Ascending aorta (tissue), 2 donors: ENCODE measurements around the gene KCND3. TPM values are rescaled to one million over a fixed set of nuclear protein-coding genes. Genes with fewer than 3 reads are reported as not detected.

Source experiments
- DNase-seq, 2 donors: peaks; one replicate each; pipeline ENCODE4 v3.0.0-alpha.2; 2019; ENCODE audit warnings: low spot score in 2 of 2
- H3K27ac ChIP-seq, 2 donors: fragments of 200-600 bp; sonication (generic); one replicate each; pipeline ENCODE4 v1.5.1; 2016 to 2017; ENCODE audit warnings: mild to moderate bottlenecking in 1 of 2
- H3K27me3 ChIP-seq: fragments of 200-600 bp; sonication (generic); one replicate; pipeline ENCODE4 v1.5.1; 2017
- H3K36me3 ChIP-seq, 2 donors: fragments of 200-600 bp; sonication (generic); one replicate each; pipeline ENCODE4 v1.5.1; 2016
- H3K4me1 ChIP-seq, 2 donors: fragments of 200-600 bp; sonication (generic); one replicate each; pipeline ENCODE4 v1.5.1; 2016 to 2017; ENCODE audit warnings: mild to moderate bottlenecking in 1 of 2
- H3K4me3 ChIP-seq, 2 donors: fragments of 200-600 bp; sonication (generic); one replicate each; pipeline ENCODE4 v1.5.1; 2016 to 2017; ENCODE audit warnings: mild to moderate bottlenecking in 1 of 2
- H3K9me3 ChIP-seq, 2 donors: fragments of 200-600 bp; sonication (generic); one replicate each; pipeline ENCODE4 v1.5.1; 2016
- intact Hi-C: fragments of 100-400 bp; cut with DNase I; formaldehyde crosslinking; loops from one replicate; pipeline ENCODE4 v1.15.1; 2023
- total RNA-seq: library from RNA; depleted of rRNA; stranded (reverse); fragments of >200 nt; gene quantifications from one replicate; pipeline ENCODE4 v1.1.0, GENCODE V29; 2016
- TF ChIP-seq, protein P1 (sequence below), 3 experiments: fragments of 200-600 bp in 2 of 3; fragments of 450-650 bp in 1 of 3; sonication (generic) in 2 of 3; IDR thresholded peaks; one replicate each; pipeline ENCODE4 v1.5.1; 2016 to 2019; ENCODE audit warnings: antibody characterized with exemption in 3 of 3, mild to moderate bottlenecking in 1 of 3, moderate library complexity in 1 of 3

Gene KCND3
- total RNA-seq, 1 donor from 2014 or later: 13.3 TPM

DNA sequence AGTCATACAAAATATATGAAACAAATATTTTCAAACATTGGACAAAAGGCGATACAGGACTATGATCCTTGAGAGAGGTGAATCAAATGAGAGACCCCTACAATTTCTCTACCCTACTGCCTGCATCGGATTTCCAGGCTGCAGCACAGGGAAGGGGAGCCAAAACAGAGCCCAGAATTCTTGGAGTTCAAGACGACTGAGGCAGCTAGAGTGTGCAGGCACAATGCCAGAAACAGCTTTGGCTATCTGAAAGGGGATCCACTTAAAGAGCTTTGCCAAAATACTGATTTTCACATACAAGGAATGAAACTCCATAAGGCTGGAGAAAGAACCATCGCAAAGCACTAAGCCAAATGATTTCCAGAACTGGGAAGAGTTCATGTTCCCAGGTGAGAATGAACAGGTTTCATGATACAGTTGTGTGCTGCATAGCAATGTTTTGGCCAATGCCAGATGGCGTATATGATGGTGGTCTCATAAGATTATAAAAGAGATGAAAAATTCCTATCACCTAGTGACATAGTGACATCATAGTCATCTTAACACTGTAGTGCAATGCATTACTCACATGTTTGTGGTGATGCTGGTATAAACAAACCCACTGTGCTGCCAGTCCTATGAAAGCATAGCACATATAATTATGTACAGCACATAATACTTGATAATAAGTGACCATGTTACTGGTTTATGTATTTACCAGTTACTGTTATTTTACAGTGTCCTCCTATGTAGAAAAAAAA lies 77.5 kb downstream of the KCND3 start:
- H3K36me3 ChIP-seq: no peaks in the 10 kb centered on the region
- TF ChIP-seq, protein P1, sequence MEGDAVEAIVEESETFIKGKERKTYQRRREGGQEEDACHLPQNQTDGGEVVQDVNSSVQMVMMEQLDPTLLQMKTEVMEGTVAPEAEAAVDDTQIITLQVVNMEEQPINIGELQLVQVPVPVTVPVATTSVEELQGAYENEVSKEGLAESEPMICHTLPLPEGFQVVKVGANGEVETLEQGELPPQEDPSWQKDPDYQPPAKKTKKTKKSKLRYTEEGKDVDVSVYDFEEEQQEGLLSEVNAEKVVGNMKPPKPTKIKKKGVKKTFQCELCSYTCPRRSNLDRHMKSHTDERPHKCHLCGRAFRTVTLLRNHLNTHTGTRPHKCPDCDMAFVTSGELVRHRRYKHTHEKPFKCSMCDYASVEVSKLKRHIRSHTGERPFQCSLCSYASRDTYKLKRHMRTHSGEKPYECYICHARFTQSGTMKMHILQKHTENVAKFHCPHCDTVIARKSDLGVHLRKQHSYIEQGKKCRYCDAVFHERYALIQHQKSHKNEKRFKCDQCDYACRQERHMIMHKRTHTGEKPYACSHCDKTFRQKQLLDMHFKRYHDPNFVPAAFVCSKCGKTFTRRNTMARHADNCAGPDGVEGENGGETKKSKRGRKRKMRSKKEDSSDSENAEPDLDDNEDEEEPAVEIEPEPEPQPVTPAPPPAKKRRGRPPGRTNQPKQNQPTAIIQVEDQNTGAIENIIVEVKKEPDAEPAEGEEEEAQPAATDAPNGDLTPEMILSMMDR (IDR thresholded peaks at IDR 0.05): no peak
- H3K27me3 ChIP-seq: no peaks in the 10 kb centered on the region
- intact Hi-C loops: no loop called here
- H3K9me3 ChIP-seq: no peaks in the 10 kb centered on the region
- no peaks in the 10 kb centered on the region for H3K4me1 ChIP-seq
- H3K27ac ChIP-seq: no peak overlapping the region
- no peak for DNase-seq
- H3K4me3 ChIP-seq: no peak overlapping the region

DNA sequence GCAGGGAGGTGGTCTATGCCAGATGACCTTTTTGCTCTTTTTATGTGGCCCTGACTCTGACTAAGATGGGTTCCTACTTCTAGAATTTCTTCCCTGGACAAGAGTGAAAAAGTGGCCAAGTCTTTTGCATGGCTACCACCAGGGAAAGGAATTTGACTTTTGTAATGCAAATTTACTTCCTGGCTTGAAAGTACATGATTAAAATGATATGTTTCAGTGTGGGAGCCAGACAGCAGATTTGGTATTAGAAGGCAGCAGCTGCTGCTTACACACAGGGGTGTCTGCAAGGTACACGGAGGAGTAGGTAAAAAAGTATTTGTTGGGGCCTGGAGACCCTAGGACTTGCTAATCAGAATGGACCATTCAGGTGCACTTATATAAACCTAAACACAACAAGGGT lies 78.4 kb downstream of the KCND3 start:
- no peaks in the 10 kb centered on the region for H3K4me1 ChIP-seq
- no peaks in the 10 kb centered on the region for H3K9me3 ChIP-seq
- no peak overlapping the region for H3K4me3 ChIP-seq
- H3K36me3 ChIP-seq: no peaks in the 10 kb centered on the region
- TF ChIP-seq, protein P1 (IDR thresholded peaks at IDR 0.05): no peak
- intact Hi-C loops: no loop called here
- no peak overlapping the region for H3K27ac ChIP-seq
- DNase-seq: no peak
- no peaks in the 10 kb centered on the region for H3K27me3 ChIP-seq

DNA sequence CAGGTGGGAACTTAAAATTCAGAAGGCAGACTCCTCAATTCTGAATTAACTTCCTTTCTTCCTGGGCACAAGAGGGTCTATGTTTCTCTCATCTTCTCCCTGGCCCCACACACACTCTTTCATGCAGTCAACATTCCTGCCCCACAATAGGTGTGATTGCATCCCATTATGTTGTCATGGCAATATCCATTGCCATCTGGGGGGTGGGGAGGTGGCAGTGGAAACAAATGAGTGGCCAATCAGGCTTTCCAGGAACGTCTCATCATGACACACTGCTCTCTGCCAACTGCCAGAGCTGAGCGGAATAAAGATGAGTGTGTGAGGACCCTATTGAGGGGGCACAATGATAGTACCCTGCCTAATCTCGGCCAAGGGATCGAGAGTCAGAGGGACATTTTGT lies 80.4 kb downstream of the KCND3 start:
- no peak overlapping the region for H3K4me3 ChIP-seq
- TF ChIP-seq, protein P1 (IDR thresholded peaks at IDR 0.05): no peak
- no peak overlapping the region for H3K27ac ChIP-seq
- intact Hi-C loops: no loop called here
- H3K4me1 ChIP-seq: no peaks in the 10 kb centered on the region
- no peak for DNase-seq
- H3K27me3 ChIP-seq: no peaks in the 10 kb centered on the region
- H3K9me3 ChIP-seq: no peaks in the 10 kb centered on the region
- H3K36me3 ChIP-seq: no peaks in the 10 kb centered on the region

DNA sequence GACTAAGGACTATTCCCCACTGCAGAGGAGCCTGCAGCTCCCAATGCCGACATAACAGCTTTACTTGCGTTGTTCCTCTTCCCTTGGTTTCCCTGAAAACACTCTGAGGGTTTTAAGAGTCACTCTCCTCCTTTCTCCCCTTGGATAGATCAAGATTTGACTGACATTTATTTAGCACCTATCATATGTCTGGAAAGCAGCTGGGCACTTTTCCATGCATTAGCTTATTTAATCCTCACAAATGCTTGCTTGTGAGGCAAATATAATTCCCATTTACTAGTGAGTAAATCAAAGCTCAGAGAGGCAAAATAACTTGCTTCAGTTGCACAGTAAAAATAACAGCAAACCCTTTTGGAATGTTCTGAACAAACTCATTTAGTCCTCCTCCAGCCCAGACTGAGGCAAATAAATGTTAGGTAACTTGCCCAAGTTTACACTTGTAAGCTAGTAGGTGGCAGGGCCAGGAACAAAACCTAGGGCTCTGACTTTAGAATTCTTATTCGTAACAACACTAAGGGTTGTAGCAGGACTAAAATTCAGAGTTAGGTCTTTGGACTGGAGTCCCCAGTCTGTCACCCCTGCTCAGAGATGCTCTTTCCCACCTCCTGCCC lies 81.4 kb downstream of the KCND3 start:
- intact Hi-C loops: no loop called here
- Histone ChIP-seq H3K4me1 (no peaks in the 10 kb centered on the region), H3K4me3 (no peak overlapping the region), H3K27ac (no peak overlapping the region), H3K36me3 (no peaks in the 10 kb centered on the region), H3K27me3 (no peaks in the 10 kb centered on the region), H3K9me3 (no peaks in the 10 kb centered on the region)
- TF ChIP-seq, protein P1 (IDR thresholded peaks at IDR 0.05): no peak
- DNase-seq: no peak

DNA sequence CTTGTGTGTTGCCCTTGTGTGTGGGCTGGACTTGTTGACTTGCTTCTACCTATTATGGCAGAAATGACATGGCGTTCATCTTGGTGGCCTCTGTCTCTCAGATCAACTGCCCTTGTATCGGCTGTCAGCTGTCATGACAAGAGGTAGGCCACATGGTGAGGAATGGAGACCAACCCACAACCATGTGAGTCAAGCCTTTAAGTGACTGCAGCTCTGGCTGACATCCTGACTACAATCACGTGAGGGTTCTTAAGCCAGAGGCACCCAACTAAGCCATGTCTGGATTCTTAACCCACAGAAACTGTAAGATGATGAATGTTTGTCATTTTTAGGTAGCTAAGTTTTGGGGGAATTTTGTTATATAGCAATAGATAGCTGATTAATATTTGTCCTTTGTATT lies 82.1 kb downstream of the KCND3 start:
- Histone ChIP-seq H3K27me3 (no peaks in the 10 kb centered on the region), H3K27ac (no peak overlapping the region), H3K9me3 (no peaks in the 10 kb centered on the region), H3K4me3 (no peak overlapping the region), H3K4me1 (no peaks in the 10 kb centered on the region), H3K36me3 (no peaks in the 10 kb centered on the region)
- no peak for DNase-seq
- intact Hi-C loops: no loop called here
- TF ChIP-seq, protein P1 (IDR thresholded peaks at IDR 0.05): no peak
